ENCODE measurements around the gene POLK.

POLK gene

DNA sequence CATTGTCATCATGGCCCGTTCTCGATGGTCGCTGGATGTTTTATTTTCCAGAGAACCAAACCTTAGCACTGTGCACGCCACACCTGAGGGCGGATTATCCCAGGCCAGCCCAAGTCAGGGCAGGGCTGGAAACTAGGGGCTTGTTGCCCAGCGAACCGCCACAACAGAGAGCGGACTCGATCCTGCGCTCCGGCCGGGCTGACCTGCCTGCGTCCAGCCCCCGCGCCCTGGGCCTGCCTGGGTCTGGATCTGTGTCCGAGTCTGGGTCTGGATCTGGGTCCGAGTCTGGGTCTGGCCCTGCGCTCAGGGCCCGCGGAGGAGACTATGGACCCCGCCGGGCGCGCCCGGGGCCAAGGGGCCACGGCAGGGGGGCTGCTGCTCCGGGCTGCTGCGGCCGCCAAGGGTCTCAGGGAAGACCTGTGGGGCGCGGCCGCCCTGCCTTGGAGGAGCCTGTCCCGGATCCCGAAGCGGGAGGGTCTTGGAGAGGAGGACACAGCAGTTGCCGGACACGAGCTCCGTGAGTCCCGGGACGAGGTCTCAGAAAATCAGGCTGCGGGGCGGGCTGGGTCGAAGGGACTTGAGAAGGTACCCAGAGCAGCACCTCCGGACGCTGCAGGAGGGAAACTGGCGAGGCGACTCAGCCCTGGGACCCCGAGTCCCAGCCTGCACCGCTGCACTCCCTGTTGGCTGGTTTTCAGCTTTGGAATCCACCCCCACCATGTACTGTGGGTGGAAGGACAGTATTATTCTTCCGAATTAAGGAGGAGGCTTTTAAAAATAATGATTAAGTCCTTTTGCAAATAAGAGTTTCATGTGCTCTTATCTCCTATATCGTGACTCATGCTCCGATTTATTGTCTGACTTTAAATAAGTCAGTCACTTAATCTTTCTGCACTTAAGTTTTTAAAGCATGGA lies 99.9 kb downstream of the POLK start, which contains the start of gene ANKDD1B:
Gene ANKDD1B (plus strand): TSS at position 143 of the 915 bp plus-strand sequence. CDS start 182 bp downstream, at position 325.
- peak; percentile 71 for DNase-seq

DNA sequence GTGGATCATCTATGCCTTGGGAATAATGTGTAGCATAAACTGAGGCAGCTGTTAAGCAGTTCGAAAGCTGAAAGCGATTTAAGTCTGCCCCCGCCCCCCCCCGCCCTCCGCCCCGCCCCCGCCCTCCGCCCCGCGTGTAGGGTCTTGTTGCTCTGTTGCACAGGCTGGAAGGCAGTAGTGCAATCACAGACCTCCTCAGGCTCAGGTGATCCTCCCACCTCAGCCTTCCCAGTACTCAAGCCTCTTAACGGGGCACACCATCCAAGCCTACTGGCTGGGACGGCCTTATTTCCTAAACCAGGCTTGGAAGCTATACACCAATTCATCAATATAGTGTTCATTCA lies 100.5 kb downstream of the POLK start:
- DNase-seq: no peak

GRCh38 chr5:75612901-75613300 lies 101.2 kb downstream of the POLK start:
- no peak for DNase-seq

- no peak for DNase-seq
Observed at GRCh38 chr5:75614176-75614575, 102.5 kb downstream of the POLK start.

- peak; percentile 33 for DNase-seq
Observed at GRCh38 chr5:75616371-75616881, 104.7 kb downstream of the POLK start.

DNA sequence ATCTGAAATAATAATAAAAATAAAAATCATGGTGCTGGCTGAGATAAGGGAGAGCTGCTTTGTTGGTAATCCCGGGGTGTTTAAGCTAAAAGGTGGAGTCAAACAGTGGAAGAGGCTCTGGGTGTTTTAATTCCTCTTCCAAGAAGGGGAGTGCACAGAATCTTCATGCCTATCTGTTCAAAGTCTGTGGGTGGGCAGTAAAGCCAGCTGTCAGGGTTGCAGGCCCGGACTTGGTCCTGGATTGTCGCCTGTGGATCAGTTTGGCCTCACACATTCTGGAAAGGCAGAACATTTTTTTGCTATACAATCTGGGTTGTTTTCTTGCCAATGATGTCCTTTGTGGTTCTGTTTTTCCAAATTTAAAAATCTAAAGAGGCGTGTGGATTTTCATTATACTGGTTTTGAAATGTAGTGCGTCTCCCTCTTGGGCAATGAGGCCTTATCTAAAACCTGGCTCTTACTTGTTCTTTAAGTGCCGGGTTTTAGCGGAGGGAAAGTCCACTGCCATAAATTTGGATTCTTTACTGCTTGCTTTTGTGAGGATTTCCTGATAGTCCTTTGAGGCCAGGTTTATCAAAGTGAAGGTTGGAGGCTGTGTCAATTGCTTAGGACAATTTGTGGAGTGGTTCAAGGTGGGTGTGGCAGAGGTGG lies 105.4 kb downstream of the POLK start:
- DNase-seq: no peak

DNA sequence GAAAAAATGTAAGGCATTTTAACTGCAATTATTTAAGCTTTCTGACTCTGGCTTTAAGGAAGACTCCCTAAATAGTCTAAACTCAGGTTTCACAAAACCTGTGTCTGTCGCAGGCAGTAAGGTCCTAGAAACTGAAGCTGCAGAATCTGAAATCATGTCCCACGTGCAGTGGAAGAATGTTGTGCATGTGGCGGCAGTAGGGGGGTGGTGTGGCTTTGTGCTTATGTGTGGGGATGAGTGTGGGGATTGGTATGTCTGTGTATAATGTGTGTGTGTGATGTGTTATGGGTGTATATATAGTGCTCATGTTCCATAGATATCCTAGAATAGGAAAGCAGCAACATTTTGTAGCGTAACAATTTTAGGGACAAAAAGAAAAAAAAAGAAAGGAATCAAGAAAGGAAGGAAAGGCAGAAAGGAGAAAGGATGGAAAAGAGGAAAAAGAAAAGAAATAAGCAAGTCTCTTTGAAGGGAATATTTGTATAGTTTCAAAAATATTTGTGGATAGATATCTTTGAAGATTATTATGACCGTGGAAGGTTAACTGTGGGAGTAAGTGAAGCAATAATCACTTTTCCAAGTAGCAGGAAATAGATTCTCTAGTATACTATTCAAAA lies 106.2 kb downstream of the POLK start:
- peak; percentile 92 for DNase-seq

DNA sequence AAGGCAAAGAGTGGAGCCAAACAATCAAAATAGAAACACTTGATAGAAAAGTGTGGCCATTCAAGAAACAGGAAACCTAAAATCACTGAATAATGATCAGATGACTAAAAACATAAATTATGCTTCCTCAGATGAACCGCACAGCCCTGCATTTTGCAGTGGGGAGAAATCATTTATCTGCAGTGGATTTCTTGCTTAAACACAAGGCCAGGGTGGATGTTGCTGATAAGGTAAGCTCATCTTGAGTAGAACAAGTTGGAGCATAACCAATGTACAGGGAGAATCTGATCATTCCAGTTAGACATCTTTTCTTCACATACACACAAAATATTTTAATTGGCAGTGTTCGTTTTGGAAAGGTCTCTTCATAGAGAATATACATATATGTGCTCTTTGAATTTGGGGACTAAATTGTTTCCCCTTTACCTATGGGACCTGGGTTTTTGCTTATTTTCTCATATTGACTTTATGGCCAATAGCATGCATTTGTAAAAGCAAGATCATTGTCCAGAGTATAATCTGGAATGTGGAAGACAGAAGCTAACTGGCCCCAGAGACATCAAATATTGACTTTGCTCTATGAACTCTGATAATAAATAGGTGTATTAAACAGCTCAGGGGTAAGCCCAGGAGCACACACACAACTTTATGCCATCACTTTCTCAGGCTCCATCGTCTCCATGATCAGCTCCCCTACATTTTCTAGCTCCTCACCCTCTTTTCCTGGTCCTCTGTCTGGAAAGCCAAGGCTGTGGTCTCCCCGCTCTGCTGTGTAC lies 108.7 kb downstream of the POLK start:
- DNase-seq: no peak

GRCh38 chr5:75622564-75622963 lies 110.9 kb downstream of the POLK start:
- DNase-seq: no peak

GRCh38 chr5:75623846-75624245 lies 112.2 kb downstream of the POLK start:
- DNase-seq: peak; percentile 32

GRCh38 chr5:75626959-75627358 lies 115.3 kb downstream of the POLK start:
- no peak for DNase-seq

DNA sequence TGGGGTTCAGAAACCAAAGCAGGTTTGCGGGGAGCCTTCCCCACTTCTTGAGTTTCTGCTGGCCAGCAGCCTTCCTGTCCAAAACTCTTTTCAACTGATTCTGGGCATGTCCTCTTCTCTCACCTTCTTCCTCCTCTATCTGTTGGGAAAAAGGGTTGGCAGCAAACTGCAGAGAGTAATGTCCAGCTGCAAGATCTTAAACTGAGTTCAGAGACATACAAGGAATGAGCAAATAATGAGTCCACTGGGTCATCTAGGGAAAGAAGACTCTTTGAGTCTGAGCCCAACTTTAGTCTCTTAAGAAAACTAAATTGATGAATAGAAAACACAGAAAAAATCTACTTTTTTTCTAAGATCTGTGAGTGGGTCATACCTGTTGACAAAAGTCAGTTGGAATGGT lies 116.1 kb downstream of the POLK start:
- DNase-seq: no peak

- no peak for DNase-seq
Observed at GRCh38 chr5:75630875-75631274, 119.2 kb downstream of the POLK start.

DNA sequence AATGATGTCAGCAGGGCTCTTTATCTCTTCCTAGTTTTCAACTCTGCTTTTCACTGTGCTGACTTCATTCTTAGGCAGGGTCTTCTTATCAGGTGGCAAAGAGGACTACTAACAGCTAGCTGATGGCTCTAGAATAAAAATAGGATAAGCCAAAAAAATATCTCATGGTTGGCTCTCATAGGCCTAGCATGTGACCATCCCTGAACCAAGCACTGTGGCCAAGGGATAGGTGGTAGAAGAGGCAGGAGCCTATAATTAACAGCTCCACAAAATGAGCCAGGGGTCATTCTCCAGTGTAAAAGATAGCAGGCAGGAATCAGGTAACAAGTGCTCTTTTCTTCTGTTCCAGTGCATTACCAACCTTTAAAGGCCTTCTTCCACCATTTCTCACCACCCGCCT lies 120.6 kb downstream of the POLK start:
- no peak for DNase-seq

DNA sequence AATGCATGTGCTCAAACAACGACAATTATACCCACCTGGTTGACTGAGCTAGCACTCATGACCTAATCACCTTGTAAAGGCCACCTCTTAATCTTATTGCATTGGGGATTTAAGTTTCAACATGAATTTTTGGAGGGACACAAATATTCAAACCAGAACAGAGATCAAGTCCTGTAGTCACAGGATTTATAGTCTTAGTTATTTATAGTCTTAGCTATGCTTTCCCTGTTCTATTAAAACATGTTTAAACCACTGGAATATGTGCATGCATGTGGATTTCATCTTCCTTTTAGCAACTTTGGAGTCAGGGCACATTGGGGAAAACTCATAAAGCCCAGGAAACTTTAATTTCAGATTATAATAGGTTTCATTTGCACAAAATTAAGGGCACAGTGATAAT lies 126.3 kb downstream of the POLK start:
- no peak for DNase-seq

DNA sequence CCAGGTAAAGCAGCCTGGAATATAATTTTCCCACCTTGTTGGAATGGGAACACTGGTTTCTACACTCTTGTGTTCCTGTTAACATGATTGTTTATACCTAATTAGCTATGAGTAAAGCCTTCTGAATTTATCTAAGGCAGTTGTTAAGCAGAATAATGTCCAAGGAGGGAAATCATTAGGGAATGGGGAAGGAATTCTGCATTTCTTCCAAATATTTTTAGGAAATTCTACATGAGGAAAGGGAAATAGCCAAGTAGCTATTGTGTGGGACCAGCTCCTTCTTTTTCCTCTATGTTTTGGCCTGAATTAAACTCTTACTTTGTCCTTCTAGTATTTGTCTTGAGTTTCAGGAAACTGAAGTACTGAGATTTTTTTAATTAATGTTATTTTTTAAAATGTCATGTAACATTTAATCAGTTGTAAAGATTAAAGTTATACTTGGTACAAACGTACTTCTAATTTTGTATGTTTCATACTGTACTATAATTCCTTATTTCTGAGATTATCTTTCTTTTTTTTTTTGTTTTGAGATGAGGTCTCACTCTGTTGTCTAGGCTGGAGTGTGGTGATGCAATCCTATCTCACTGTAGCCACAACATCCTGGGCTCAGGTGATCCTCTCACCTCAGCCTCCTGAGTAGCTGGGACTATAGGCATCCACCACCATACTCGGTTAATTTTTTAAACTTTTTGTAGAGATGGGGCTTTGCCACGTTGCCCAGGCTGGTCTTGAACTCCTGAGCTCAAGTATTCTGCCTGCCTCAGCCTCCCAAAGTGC lies 128.0 kb downstream of the POLK start:
- no peak for DNase-seq

GRCh38 chr5:75640395-75640794 lies 128.7 kb downstream of the POLK start:
- DNase-seq: peak; percentile 93

- DNase-seq: peak; percentile 39
Observed at GRCh38 chr5:75640826-75641225, 129.1 kb downstream of the POLK start.

- no peak for DNase-seq
Observed at GRCh38 chr5:75648712-75649111, 137.0 kb downstream of the POLK start.
